ENCODE data around the gene RPS13.
"Not testable (repeated sequence)": the region's sequence is repeated elsewhere in the genome, so short reads cannot be mapped to it uniquely, and the experiment has no call there.

Gene RPS13

DNA sequence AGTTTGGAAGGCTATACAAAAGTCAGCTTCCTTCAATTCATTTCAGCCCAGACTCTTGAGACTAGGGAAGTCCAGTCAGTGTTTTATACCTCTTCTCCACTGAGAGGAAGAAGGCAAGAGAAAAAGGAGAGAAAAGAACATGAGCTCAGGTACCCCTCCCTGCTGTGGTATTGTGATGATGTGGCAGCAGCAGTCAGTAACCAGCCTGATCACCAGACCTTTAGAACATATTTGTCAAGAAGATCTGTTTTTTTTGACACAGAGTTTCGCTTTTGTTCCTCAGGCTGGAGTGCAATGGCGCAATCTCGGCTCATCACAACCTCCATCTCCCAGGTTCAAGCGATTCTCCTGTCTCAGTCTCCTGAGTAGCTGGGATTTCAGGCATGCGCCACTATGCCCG lies 21.2 kb upstream of the RPS13 start (continued):
- TF ChIP-seq ZNF623 (tag by site-specific recombination; IDR thresholded peaks at IDR 0.05) (no peak), ZNF510 (tag by site-specific recombination; IDR thresholded peaks at IDR 0.05; ENCODE audit: insufficient replicate concordance) (no peak), ZEB2 (tag by site-specific recombination; IDR thresholded peaks at IDR 0.05) (no peak)
- TF ChIP-seq, protein P1, sequence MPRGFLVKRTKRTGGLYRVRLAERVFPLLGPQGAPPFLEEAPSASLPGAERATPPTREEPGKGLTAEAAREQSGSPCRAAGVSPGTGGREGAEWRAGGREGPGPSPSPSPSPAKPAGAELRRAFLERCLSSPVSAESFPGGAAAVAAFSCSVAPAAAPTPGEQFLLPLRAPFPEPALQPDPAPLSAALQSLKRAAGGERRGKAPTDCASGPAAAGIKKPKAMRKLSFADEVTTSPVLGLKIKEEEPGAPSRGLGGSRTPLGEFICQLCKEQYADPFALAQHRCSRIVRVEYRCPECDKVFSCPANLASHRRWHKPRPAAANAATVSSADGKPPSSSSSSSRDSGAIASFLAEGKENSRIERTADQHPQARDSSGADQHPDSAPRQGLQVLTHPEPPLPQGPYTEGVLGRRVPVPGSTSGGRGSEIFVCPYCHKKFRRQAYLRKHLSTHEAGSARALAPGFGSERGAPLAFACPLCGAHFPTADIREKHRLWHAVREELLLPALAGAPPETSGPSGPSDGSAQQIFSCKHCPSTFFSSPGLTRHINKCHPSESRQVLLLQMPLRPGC (tag by site-specific recombination; IDR thresholded peaks at IDR 0.05): no peak

DNA sequence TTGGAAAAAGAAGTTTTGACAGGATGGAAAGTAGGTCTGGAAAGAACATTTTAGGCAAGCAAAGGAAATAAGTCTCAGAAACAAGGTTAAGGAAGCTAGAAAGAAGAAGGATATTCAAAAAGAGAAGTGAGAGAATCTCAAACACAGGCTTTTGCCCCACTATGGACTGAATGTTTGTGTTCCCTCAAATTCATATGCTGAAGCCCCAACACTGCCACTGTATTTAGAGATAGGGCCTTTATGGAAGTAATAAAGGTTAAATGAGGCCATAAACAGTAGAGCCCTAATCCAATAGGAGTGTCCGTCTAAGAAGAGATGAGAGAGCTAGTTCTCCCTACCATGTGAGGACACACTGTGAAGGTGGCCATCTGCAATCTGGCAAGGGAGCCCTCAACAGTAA lies 20.6 kb upstream of the RPS13 start:
- ChIA-PET POLR2A (no interaction called here), CTCF (interaction anchor here (1.6 kb wide), 1 partner anchor 9 kb away, joined by 4 read pairs; no protein-coding TSS in a partner anchor)
- TF ChIP-seq, protein P2, sequence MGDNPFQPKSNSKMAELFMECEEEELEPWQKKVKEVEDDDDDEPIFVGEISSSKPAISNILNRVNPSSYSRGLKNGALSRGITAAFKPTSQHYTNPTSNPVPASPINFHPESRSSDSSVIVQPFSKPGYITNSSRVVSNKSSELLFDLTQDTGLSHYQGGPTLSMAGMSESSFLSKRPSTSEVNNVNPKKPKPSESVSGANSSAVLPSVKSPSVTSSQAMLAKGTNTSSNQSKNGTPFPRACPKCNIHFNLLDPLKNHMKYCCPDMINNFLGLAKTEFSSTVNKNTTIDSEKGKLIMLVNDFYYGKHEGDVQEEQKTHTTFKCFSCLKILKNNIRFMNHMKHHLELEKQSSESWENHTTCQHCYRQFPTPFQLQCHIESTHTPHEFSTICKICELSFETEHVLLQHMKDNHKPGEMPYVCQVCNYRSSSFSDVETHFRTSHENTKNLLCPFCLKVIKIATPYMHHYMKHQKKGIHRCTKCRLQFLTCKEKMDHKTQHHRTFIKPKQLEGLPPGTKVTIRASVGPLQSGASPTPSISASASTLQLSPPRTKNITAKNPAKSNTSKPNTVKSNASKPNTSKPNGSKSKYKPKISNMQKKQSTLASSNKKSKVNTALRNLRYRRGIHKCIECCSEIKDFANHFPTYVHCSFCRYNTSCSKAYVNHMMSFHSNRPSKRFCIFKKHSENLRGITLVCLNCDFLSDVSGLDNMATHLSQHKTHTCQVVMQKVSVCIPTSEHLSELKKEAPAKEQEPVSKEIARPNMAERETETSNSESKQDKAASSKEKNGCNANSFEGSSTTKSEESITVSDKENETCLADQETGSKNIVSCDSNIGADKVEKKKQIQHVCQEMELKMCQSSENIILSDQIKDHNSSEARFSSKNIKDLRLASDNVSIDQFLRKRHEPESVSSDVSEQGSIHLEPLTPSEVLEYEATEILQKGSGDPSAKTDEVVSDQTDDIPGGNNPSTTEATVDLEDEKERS (tag by site-specific recombination; IDR thresholded peaks at IDR 0.05): no peak
- TF ChIP-seq, protein P3, sequence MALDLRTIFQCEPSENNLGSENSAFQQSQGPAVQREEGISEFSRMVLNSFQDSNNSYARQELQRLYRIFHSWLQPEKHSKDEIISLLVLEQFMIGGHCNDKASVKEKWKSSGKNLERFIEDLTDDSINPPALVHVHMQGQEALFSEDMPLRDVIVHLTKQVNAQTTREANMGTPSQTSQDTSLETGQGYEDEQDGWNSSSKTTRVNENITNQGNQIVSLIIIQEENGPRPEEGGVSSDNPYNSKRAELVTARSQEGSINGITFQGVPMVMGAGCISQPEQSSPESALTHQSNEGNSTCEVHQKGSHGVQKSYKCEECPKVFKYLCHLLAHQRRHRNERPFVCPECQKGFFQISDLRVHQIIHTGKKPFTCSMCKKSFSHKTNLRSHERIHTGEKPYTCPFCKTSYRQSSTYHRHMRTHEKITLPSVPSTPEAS (tag by site-specific recombination; IDR thresholded peaks at IDR 0.05): no peak
- TF ChIP-seq ZNF416 (tag by site-specific recombination; IDR thresholded peaks at IDR 0.05) (no peak), ZNF530 (tag by site-specific recombination; IDR thresholded peaks at IDR 0.05; ENCODE audit: low read depth) (no peak), ZNF366 (tag by site-specific recombination; conservative IDR thresholded peaks at IDR 0.05) (no peak)
- TF ChIP-seq, protein P4, sequence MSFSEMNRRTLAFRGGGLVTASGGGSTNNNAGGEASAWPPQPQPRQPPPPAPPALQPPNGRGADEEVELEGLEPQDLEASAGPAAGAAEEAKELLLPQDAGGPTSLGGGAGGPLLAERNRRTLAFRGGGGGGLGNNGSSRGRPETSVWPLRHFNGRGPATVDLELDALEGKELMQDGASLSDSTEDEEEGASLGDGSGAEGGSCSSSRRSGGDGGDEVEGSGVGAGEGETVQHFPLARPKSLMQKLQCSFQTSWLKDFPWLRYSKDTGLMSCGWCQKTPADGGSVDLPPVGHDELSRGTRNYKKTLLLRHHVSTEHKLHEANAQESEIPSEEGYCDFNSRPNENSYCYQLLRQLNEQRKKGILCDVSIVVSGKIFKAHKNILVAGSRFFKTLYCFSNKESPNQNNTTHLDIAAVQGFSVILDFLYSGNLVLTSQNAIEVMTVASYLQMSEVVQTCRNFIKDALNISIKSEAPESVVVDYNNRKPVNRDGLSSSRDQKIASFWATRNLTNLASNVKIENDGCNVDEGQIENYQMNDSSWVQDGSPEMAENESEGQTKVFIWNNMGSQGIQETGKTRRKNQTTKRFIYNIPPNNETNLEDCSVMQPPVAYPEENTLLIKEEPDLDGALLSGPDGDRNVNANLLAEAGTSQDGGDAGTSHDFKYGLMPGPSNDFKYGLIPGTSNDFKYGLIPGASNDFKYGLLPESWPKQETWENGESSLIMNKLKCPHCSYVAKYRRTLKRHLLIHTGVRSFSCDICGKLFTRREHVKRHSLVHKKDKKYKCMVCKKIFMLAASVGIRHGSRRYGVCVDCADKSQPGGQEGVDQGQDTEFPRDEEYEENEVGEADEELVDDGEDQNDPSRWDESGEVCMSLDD (tag by site-specific recombination; IDR thresholded peaks at IDR 0.05): no peak
- no peaks in the 10 kb centered on the region for H3K9me3 ChIP-seq (ENCODE audit: control insufficient read depth, insufficient read depth, low read depth, low read length)
- no peak overlapping the region for H3K27ac ChIP-seq (ENCODE audit: extremely low read depth, low read depth, low read length)
- no peak overlapping the region for H3K4me3 ChIP-seq (ENCODE audit: low read depth, low read length)
- H3K4me1 ChIP-seq (ENCODE audit: control insufficient read depth, insufficient read depth, low read length): no peaks in the 10 kb centered on the region
- peaks cover 19 to 66% of the 10 kb centered on the region in 2 experiments for H3K36me3 ChIP-seq (ENCODE audit: control insufficient read depth in 2 of 2, insufficient read depth in 1 of 2, low read length in 2 of 2)

DNA sequence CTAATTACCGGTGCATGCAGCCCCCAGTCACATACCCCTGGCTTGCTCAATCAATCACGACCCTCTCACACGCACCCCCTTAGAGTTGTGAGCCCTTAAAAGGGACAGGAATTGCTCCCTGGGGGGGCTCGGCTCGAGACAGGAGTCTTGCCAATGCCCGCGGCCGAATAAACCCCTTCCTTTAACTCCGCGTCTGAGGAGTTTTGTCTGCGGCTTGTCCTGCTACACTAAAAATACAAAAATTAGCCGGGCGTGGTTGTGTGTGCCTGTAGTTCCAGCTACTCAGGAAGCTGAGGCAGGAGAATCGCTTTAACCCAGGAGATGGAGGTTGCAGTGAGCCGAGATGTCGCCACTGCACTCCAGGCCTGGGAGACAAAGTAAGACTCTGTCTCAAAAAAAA lies 8.5 kb upstream of the RPS13 start:
- H3K36me3 ChIP-seq (ENCODE audit: control insufficient read depth in 2 of 2, insufficient read depth in 1 of 2, low read length in 2 of 2): peaks cover 19 to 31% of the 10 kb centered on the region in 2 experiments
- H3K4me3 ChIP-seq (ENCODE audit: low read depth, low read length); H3K27ac ChIP-seq (ENCODE audit: extremely low read depth, low read depth, low read length); H3K9me3 ChIP-seq (ENCODE audit: control insufficient read depth, insufficient read depth, low read depth, low read length); POLR2A ChIA-PET; H3K4me1 ChIP-seq (ENCODE audit: control insufficient read depth, insufficient read depth, low read length): not testable (repeated sequence)
- CTCF ChIA-PET: interaction anchor here (0.6 to 1.0 kb wide), 2 partner anchors 23 to 294 kb away, joined by 3 to 7 read pairs; no protein-coding TSS in a partner anchor

DNA sequence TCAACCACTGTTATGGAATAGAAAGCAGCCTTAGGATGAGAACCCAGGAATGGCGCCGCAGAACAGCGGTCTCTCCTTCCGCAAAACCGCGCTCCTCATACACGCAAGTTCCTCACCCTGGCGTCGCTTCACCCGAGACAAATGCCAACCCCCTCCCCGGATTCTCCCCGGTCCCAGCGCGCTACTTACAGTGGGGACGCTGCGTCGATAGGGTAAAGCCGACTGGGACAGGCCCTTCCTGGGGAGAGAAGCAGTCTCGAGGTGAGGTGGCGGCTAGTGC lies 287 bp downstream of the RPS13 start:
- Histone ChIP-seq H3K4me3 (ENCODE audit: low read depth, low read length) (peak overlapping the region; percentile 78), H3K4me1 (ENCODE audit: control insufficient read depth, insufficient read depth, low read length) (0 out of 2 replicates have a peak, but pooled peaks cover 4% of the 10 kb centered on the region), H3K27ac (ENCODE audit: extremely low read depth, low read depth, low read length) (peak overlapping the region; percentile 72), H3K36me3 (ENCODE audit: control insufficient read depth in 2 of 2, insufficient read depth in 1 of 2, low read length in 2 of 2) (peaks cover 10 to 44% of the 10 kb centered on the region in 2 experiments; a peak in 2 of 3 replicates), H3K9me3 (ENCODE audit: control insufficient read depth, insufficient read depth, low read depth, low read length) (no peaks in the 10 kb centered on the region)
- CTCF ChIA-PET: no interaction called here
- TF ChIP-seq ZNF335 (tag by site-specific recombination; conservative IDR thresholded peaks at IDR 0.05) (no peak), ZNF600 (tag by site-specific recombination; IDR thresholded peaks at IDR 0.05) (peak; percentile 35; the same call in 1 of the 2 replicates)
- POLR2A ChIA-PET: interaction anchor here (0.5 to 2.3 kb wide), 27 partner anchors 14 to 1402 kb away, joined by 3 to 23 read pairs (median 5); partner anchors contain the start of genes NUCB2, PIK3C2A and PLEKHA7
